ENCODE data around the gene HELZ. TPM values are rescaled to one million over a fixed set of nuclear protein-coding genes. Genes with fewer than 3 reads are reported as not detected.

The HELZ gene
- total RNA-seq, 4 donors from 2014 or later, result 47.3 to 95.4 (median 61.3) TPM

DNA sequence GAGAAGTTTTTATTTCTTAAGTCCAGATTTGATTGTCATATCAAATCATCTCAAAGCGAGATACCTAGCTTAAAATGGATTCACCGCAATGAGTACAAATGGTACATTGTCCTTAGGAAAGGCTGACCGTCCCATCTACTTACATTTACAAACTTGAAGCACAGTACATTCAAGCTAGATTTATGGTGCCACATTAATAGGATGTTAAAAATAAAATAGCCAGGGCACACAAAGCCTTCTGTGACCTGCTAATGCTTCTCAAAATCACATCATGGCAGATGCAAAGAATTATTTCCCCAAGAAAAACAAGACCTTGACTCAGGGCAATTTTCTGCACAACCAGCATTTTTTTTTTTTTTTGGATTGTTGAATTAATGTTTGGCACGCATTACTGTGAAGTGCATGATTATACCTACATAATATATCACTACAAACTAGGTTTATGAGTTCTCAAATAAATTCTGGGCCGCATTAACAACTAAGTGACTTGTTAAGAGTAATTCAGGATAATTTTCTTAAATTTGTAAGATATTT lies 175.3 kb downstream of the HELZ start:
- H3K36me3 ChIP-seq, result peaks cover 0 to 21% (median 0%) of the 10 kb centered on the region in 3 donors
- 74 to 75% methylated on average over 5 of the region's 5 CpGs for WGBS, 2 donors

GRCh38 chr17:67068999-67069398 lies 176.0 kb downstream of the HELZ start:
- H3K36me3 ChIP-seq, result peaks cover 0 to 21% (median 0%) of the 10 kb centered on the region in 3 donors
- TF ChIP-seq EP300 (IDR thresholded peaks at IDR 0.05) (no peak), POLR2A (IDR thresholded peaks at IDR 0.05) (no peak), CTCF (IDR thresholded peaks at IDR 0.05) (no peak)
- no peak overlapping the region for H3K27ac ChIP-seq
- H3K4me3 ChIP-seq, result no peak overlapping the region
- no peaks in the 10 kb centered on the region for H3K4me1 ChIP-seq
- no peak for DNase-seq (ENCODE audit: low spot score in 2 of 2)
- no peaks in the 10 kb centered on the region for H3K9me3 ChIP-seq
- H3K27me3 ChIP-seq, result no peaks in the 10 kb centered on the region
- 21 to 36% methylated on average over 3 of the region's 3 CpGs for WGBS, 2 donors

More for the DNA sequence above, 175.3 kb downstream of the HELZ start:
- TF ChIP-seq EP300 (IDR thresholded peaks at IDR 0.05), result no peak
- no peak for TF ChIP-seq POLR2A (IDR thresholded peaks at IDR 0.05)
- no peak for TF ChIP-seq CTCF (IDR thresholded peaks at IDR 0.05)
- no peak overlapping the region for H3K4me3 ChIP-seq
- no peaks in the 10 kb centered on the region for H3K4me1 ChIP-seq
- no peaks in the 10 kb centered on the region for H3K9me3 ChIP-seq
- H3K27me3 ChIP-seq, result no peaks in the 10 kb centered on the region
- no peak overlapping the region for H3K27ac ChIP-seq
- DNase-seq (ENCODE audit: low spot score in 2 of 2), result no peak

DNA sequence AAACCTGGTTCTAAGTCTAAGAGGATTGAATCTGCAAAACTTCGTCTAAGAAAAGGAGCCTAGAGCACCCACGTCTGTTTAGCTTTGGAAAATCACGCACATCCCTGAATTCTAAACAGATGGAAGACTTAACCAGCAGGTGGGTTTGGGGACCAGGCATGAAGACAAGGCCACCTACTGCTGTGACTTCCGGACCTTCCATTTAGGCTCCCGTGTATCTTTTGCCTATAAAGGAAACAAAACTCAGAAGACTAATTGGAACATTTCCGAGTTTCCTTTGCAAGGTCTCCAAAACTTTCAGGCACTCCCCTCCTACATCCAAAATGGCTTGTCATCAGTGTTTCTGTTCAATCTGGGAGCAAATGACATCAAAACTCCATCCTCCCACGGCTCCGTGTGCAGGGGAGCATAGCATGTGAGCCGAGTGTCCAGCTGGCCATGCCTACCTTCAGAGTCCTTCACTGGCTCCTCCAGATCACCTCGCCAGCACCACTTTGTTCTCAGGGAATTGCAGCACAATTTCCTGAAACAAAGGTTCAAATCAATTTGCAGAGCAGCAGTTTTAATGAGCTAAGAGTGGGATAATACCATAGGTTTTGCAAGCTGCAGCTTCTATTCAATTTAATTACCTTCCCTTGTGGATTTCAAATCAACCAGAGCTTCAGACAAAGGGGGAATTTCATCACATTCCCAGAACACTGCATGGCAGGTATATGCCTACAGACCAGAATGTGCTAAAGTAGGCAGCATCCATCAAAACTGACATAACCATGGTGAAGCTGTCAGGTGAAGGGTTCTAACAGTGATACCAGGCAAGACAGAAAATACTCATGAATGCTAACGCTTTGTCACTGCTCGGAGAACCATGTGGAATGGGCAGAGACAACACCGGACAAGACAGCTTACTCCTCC lies 177.2 kb downstream of the HELZ start:
- no peak overlapping the region for H3K27ac ChIP-seq
- H3K27me3 ChIP-seq, result no peaks in the 10 kb centered on the region
- WGBS, 2 donors, result 82 to 85% methylated on average over 13 of the region's 13 CpGs

DNA sequence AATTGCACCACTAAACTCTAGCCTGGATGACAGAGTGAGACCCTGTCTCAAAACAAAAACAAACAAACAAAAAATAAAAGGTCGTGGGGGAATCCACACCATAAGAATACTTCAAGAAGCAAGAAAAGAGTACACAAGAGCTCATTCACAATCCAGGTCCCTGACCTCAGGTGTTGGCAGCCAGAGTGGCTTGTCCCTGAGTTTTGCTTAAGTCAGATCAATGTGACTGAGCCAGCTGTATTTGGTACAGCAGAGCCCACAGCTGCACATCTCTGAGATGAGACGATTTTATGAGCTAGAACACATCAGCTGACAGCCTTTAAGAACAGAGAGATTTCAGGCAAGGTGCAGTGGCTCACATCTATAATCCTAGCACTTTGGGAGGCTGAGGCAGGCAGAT lies 178.3 kb downstream of the HELZ start:
- Histone ChIP-seq H3K36me3 (peaks cover 0 to 7% (median 0%) of the 10 kb centered on the region in 3 donors), H3K27me3 (no peaks in the 10 kb centered on the region), H3K9me3 (no peaks in the 10 kb centered on the region), H3K4me1 (no peaks in the 10 kb centered on the region), H3K4me3 (no peak overlapping the region), H3K27ac (no peak overlapping the region)
- DNase-seq (ENCODE audit: low spot score in 2 of 2), result no peak
- TF ChIP-seq CTCF (IDR thresholded peaks at IDR 0.05) (no peak), EP300 (IDR thresholded peaks at IDR 0.05) (no peak), POLR2A (IDR thresholded peaks at IDR 0.05) (no peak)
- whole genome bisulfite sequencing, 2 donors, result 42 to 60% methylated on average over 2 of the region's 2 CpGs

More for the DNA sequence above, 177.2 kb downstream of the HELZ start:
- H3K4me1 ChIP-seq, result no peaks in the 10 kb centered on the region
- peaks cover 0 to 18% (median 0%) of the 10 kb centered on the region in 3 donors for H3K36me3 ChIP-seq
- TF ChIP-seq CTCF (IDR thresholded peaks at IDR 0.05) (no peak), POLR2A (IDR thresholded peaks at IDR 0.05) (no peak), EP300 (IDR thresholded peaks at IDR 0.05) (no peak)
- H3K9me3 ChIP-seq, result no peaks in the 10 kb centered on the region
- DNase-seq (ENCODE audit: low spot score in 2 of 2), result no peak
- no peak overlapping the region for H3K4me3 ChIP-seq

DNA sequence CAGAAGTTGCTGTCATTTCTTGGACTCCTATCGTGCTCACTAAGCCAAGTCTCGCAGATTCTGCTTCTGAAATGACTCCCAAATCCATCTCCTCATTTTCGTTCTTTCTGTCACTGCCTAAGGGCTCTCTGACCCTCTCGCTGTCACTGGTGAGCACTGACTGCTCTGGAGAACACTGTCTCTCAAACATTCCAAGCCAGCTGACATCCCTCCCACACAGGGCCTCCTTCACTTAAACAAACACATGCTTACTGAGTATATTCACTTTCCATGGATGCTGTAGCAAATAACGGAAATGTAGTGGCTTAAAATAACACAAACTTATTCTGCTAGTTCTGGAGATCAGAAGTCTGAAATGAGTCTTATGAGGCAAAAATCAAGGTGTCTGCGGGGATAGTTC lies 181.9 kb downstream of the HELZ start:
- DNase-seq (ENCODE audit: low spot score in 2 of 2), result no peak
- Histone ChIP-seq H3K4me1 (no peaks in the 10 kb centered on the region), H3K9me3 (no peaks in the 10 kb centered on the region), H3K36me3 (no peaks in the 10 kb centered on the region), H3K27ac (no peak overlapping the region), H3K27me3 (no peaks in the 10 kb centered on the region), H3K4me3 (no peak overlapping the region)
- TF ChIP-seq POLR2A (IDR thresholded peaks at IDR 0.05) (no peak), CTCF (IDR thresholded peaks at IDR 0.05) (no peak), EP300 (IDR thresholded peaks at IDR 0.05) (no peak)
- 61 to 66% methylated on average over 6 of the region's 6 CpGs for WGBS, 2 donors
